GM19463 (cell line): ENCODE data around the gene PCNP.
A peak's percentile ranks its signal among the peaks of the same experiment; 100 is the strongest.
"Not testable (repeated sequence)": the region's sequence is repeated elsewhere in the genome, so short reads cannot be mapped to it uniquely, and the experiment has no call there.

Experiments
- ATAC-seq: cut with Tn5 transposase; IDR thresholded peaks from one replicate; pipeline ENCODE4 v1.9.1; 2021; ENCODE audit warnings: mild to moderate bottlenecking, moderate library complexity; ENCODE audit not compliant: unreplicated experiment

PCNP gene, protein sequence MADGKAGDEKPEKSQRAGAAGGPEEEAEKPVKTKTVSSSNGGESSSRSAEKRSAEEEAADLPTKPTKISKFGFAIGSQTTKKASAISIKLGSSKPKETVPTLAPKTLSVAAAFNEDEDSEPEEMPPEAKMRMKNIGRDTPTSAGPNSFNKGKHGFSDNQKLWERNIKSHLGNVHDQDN

GRCh38 chr3:101573449-101574387, at the start of gene PCNP:
PCNP (plus strand) TSS chr3:101574180; CDS start chr3:101574216, 36 bp downstream.
- peak; percentile 87 for ATAC-seq

GRCh38 chr3:101527441-101527840, 46.5 kb upstream of the PCNP start:
- ATAC-seq: no peak

DNA sequence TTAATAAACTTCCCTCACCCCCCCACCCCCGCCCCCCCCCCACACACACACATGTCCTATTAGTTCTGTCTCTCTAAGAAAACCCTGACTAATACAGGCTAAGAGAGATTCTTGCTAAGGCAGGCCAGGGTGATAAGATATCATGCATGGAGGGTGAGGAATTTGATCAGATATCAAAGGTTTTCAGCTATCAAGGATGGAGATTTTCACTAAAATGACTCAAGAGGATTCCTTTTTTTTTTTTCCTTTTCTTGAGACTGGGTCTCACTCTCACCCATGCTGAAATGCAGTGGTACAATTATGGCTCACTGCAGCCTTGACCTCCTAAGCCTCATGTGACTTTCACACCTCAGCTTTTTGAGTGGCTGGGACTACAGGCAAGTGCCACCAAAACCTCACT, 46.1 kb upstream of the PCNP start:
- no peak for ATAC-seq

DNA sequence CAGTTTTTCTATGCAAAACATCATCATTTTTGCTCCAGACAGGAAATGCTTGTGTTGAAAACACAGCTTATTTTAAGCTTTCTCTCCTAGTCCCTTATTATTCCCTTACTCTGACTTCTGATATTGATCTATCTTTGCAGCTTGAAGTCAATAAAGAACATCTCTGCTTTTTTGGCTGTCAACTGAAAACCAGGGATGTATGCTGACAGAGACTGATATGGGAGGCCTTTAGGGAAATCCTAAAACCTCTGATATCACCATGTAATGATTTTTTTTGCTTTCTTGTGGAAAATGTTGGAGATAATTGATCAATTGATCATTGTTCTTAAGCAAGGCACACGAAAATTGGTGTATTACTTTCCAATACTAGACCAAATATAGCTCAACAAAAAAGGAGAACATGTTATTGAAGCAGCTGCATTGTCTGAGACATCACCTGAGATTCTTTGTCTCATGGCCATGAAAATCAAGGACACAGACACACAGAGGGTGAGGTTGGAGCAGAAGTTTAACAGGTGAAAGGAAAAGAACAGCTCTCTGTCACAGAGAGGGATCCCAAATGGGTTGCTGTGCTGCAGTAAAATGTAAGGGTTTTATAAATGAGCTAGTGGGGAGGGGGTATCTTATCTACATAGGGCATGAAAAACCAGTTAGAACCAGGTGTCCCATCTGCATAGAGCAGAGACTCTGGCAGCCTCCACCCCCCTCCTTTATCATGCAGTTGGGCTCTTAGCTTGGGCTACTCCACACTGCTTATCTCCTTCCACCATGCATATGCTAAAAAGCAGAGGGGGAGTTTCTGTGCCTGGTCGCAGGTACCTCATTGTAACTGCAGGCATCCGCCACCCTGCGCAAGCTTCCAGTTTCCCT, 43.9 kb upstream of the PCNP start:
- ATAC-seq: no peak

GRCh38 chr3:101530686-101531047, 43.3 kb upstream of the PCNP start:
- ATAC-seq: no peak

DNA sequence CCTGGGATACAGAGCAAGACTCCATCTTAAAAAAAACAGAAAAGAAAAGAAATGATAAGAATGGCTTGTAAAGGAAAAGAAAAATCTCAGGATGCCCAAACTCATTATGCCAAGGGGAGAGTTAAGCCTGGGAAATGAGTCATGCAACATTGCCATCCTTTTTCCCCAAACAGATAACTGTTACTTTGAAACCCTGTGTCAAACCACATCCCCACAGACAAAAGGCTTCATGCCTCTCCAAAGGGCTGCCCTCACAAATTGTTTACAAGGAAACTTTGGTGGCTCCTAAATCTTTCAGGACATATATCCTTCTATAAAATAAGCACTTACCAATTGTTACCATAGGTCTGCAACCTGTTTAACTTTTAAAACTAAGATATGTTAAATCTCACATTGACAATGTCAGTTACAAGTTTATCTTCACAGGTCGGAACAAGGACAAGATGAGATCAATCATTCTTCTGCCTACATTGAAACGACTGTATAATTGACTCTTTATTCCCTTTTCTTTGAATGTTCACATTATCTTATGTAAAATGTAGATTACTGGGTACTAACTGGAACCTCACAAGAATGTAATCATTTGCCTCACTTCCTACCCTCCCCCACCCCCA, 42.4 kb upstream of the PCNP start:
- no peak for ATAC-seq

DNA sequence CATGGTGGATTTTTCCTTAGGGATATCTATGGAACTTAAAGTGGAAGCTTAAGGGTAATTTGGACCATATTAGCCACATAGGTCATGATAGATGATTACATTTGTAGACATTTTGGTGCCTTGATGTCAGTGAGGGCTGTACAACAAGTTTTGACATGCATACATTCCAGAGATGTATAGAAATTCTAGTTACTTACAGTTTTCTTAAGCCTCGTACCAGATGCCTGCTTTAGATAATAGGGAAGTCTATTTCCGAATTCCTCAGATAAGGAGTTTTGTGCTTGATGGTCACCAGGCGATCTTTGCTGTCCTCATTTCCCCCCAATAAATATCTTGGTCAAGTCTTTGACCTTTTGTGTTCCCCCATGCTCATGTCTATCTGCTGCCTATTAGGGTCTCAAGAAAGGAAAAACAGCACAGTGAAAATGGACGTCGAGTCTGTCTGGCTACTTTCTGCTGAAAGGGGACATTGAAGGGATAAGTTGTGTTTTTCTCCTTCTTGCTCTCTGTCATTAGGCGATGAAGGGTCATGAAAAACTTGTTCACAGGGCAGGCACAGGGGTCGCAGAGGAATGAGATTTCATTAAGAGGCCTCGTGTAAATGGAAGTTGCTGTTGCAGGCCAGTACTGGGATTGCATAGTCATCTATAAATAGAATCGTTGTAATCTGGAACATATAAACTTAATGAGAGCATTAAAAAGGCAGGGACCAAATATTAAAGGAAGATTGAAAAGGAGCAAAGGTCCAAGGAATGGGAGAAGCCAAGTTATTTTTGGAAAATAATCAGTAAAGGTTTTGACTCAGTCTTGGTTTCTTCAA, 41.0 kb upstream of the PCNP start:
- ATAC-seq: no peak

GRCh38 chr3:101533603-101533968, 40.4 kb upstream of the PCNP start:
- ATAC-seq: no peak

- ATAC-seq: no peak
Observed at GRCh38 chr3:101535221-101535620, 38.8 kb upstream of the PCNP start.

DNA sequence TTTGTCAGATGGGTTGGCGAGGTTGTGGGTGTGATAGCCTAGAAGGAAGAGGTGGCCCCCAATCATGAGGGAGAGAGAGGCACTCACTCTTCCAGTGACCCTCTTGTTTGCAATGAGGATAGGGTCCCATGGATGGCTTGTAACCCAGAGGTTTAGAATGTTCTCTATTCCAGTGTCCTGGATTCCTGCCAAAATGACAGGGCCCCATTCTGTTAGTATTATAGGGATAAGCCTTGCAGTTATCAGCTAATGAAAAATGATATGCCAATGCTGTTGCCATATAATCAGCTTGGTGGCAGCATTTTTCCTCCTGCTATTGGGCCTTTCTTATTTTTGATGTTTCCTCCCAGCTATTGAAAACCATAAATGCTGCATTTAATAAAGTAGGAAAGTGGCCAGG, 37.7 kb upstream of the PCNP start:
- no peak for ATAC-seq

DNA sequence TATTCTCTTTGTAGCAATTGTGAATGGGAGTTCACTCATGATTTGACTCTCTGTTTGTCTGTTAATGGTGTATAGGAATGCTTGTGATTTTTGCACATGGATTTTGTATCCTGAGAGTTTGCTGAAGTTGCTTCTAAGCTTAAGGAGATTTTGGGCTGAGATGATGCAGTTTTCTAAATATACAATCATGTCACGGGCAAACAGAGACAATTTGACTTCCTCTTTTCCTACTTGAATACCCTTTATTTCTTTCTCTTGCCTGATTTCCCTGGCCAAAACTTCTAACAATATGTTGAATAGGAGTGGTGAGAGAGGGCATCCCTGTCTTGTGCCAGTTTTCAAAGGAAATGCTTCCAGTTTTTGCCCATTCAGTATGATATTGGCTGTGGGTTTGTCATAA, 37.0 kb upstream of the PCNP start:
- not testable (repeated sequence) for ATAC-seq

DNA sequence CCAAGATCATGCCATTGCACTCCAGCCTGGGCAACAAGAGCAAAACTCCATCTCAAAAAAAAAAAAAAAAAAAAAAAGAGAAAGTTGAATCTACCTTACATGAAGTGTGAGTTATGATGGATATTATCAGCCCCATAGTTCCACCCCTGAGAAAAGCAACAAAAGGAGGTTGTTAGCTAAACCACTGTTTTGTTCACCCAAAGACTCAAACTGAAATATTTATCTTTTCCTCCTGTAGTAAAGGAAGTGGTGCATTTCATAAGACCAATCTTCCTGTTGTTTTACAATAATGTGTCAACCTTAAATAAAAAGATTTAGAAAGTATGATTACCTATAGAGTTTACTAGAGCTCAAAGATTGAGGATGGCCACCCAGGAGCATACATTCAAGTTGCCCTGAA, 31.0 kb upstream of the PCNP start:
- ATAC-seq: no peak

GRCh38 chr3:101544161-101544850, 29.7 kb upstream of the PCNP start:
- no peak for ATAC-seq

DNA sequence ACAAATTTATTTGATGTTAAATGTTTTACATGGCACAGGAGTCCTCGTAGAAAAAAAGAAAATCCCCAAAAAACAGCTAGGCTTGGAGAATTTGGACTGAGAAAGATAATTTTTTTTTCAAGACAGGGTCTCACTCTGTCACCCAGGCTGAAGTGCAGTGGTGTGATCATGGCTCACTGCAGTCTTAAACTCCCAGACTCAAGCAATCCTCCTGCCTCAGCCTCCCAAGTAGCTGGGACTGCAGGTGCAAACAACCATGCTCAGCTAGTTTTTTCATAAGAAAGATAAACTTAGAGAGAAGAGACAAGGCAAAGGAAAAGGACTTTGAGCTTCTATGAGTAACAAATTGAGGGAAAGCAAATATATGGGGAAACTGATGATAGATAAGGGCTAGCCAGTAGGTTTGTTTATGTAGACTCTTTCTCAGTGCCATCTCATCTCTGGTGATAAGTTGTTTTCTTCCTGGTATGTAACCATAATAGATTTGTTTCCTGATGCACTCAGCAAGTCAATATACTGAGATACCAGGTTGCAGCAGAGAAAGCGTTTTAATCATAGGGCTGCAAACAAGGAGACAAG, 25.4 kb upstream of the PCNP start:
- ATAC-seq: no peak

- no peak for ATAC-seq
Observed at GRCh38 chr3:101549473-101549872, 24.5 kb upstream of the PCNP start.

GRCh38 chr3:101551359-101552081, 22.5 kb upstream of the PCNP start:
- not testable (repeated sequence) for ATAC-seq

GRCh38 chr3:101553381-101553780, 20.6 kb upstream of the PCNP start:
- ATAC-seq: not testable (repeated sequence)

DNA sequence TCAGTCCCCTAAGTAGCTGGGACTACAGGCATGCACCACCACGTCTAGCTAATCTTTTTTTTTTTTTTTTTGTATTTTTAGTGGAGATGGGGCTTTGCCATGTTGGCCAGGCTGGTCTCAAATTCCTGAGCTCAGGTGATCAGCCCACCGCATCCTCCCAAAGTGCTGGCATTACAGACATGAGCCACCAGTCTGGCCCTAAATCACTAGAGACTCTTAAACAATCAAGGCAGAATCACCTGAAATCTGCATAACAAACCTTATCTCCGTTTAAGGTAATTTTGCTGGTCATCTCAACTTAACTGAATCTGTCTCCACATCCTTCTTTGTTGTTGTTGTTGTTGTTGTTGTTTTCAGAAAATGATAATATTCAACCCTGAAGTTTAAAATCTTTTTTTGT, 17.9 kb upstream of the PCNP start:
- no peak for ATAC-seq
